LHCN-M2 (cell line): ENCODE measurements around the gene CD99L2. TPM values are rescaled to one million over a fixed set of nuclear protein-coding genes. Genes with fewer than 3 reads are reported as not detected.
"Not testable (repeated sequence)": the region's sequence is repeated elsewhere in the genome, so short reads cannot be mapped to it uniquely, and the experiment has no call there.

Source experiments
- DNase-seq: peaks from one replicate; pipeline ENCODE4 v3.0.0-alpha.2; 2012; ENCODE audit warnings: low read depth
- total RNA-seq: library from RNA; depleted of rRNA; stranded (reverse); fragments of >200 nt; gene quantifications from 2 replicates; pipeline ENCODE4 v1.2.3, GENCODE V29; 2014

Gene CD99L2
- total RNA-seq, 1 experiment from 2014 or later, result 49.6 TPM

DNA sequence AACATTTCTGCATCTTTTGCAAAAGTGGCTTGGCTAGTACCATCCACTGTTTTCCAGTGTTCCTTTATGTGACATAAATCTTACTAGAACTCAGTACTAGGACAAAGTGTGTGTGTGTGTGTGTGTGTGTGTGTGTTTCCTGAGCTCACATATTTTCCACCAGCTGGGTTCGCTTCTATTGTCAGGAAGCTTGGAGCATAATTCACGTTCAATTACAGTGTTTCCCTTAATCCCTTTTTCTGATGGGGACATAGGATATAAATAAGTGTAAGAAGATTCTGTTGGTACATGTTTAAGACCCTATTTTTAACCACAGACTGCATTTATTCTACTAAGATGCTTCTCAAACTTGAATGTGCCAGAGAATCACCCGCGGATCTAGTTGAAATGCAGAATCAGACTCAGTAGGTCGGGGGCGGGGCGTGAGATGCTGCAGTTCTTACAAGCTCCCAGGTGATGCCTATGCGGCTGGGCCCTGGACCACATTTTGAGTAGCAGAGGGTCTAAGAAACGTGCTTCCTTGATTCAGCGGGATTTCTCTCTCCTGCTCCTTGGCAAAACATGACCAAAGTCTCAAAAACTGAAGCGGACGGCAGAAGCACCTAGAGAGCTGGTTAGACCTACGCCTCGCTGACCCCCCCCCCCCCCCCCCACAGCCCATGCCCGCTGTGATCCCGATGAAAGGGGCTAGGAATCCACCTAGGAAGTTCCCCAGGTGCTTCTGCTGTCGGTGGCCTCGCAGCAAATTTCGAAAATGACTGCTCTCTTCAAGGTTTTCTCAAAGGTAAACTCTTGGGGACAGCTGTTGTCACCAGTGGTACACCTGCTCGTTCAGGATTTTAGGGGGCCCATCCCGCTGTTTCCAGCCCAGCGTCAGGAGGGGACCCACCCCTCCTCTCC is 797 bp downstream of the CD99L2 start:
- DNase-seq, result no peak

DNA sequence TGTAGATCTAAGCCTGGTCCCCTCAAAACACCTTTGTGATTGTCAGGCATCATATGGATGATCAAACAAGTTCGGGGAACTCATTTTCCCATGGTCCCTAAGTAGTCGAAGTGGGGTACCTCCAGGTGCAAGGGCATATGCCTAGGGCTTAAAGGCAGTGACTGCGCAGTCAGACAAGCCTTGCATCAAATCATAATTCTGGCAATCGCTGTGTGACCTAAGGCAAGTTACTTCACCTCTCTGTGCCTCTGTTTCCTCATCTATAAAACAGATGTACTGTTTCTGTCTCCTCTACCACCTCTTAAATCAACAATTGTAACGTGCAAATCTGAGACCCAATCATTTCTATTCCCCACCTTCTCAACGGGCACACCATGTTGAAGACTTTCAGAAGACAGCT is 1.8 kb downstream of the CD99L2 start:
- no peak for DNase-seq

DNA sequence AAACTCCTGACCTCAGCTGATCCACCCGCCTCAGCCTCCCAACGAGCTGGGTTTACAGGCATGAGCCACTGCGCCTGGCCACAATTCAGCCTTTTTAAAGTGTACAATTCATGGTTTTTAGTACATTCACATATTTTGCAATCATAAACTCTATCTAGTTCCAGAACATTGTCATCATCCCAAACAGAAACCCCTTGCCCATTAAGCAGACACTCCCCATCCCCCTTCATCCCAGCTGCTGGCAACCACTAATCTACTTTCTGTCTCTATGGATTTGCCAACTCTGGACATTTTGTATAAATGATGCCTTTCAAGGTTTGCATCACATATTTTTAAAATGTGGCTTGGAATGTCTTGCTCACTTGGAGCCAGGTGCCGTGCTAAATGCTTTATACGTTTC is 4.5 kb downstream of the CD99L2 start:
- DNase-seq, result no peak

DNA sequence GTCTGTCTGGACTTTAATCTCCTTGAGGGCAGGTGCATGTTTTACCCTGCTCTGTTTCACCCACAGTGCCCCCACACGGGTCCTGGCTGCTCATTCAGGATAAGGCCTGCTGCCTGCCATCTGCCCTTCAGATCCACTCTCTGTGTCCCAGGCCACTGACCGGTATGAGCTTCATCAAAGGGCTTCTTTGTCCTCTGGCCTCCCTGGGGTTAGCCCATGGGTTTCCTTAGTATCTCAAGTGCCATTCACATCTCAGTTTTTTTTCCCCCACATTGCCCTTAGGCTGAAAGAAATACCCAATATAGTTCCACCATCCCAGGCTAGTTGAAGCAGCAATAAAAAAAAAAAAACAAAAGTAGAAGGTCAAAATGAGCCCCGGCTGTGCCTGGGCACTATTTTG is 9.3 kb downstream of the CD99L2 start:
- DNase-seq, result no peak

DNA sequence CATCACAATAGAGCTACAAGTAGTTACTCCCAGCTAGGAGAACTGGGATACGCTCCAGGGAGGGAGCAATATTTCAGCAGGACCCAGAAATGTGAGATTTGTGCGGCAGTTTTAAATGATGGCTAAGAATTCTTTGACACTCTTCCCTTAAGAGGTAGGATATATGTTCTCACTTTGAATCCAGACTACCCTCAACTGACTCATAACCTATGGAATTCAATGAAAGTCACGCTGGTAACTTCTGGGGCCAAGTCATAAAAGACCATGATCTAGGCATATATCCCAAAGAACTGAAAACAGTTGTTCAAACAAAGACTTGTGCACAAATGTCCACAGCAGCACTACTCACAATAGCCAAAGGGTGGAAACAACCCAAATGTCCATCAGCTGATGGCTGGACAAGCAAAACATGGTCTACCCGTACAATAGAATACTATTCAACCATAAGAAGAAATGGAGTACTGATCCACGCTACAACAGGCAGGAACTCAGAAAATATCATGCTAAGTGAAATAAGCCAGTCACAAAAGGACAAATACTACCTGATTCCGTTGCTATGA is 10.5 kb downstream of the CD99L2 start:
- peak; percentile 58 for DNase-seq

DNA sequence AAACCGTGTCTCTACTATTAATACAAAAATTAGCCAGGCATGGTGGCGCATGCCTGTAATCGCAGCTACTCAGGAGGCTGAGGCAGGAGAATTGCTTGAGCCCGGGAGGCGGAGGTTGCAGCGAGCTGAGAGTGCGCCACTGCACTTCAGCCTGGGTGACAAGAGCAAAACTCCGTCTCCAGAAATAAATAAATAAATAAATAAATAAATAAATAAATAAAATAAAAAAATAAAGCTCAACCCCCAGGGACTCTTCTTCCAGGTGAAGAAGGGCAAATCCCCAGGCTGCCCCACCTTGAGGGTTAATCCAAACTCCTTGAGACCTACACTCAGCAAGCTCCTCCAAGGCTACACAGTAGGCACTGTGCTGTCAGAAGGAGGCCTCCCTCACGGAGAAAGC is 11.2 kb downstream of the CD99L2 start:
- not testable (repeated sequence) for DNase-seq

DNA sequence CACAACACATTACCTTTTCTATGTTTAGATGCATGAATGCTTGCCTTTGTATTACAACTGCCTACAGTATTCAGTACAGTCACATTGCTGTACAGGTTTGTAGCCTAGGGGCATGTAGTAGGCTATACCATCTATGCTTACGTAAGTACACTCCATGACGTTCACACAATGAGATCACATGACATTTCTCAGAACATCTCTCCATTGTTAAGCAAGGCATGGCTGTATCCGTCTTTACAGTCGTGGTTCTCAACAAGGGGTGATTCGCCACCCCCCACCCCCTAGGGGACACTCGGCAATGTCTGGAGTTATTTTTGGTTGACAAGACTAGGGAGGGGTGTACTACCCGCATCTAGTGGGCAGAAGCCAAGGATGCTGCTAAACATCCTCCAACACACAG is 12.1 kb downstream of the CD99L2 start:
- no peak for DNase-seq

DNA sequence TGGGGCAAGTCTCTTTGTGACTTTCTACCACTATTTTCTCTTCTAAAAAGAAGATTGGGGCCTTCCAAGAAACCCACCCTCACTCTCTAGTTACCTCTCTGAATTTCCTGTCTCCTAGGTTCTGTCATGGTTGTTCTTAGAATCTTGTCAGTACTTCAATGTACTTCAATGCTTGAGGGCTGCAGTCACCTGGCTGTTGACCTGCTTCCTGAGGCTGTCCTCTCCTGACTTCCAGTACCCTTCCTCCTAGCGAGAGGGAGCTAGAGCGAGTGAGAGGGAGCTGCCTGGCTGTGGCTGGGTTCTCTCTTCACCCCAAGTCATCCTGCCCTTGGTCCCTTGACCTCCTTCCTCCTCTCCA is 17.7 kb downstream of the CD99L2 start:
- DNase-seq, result no peak

DNA sequence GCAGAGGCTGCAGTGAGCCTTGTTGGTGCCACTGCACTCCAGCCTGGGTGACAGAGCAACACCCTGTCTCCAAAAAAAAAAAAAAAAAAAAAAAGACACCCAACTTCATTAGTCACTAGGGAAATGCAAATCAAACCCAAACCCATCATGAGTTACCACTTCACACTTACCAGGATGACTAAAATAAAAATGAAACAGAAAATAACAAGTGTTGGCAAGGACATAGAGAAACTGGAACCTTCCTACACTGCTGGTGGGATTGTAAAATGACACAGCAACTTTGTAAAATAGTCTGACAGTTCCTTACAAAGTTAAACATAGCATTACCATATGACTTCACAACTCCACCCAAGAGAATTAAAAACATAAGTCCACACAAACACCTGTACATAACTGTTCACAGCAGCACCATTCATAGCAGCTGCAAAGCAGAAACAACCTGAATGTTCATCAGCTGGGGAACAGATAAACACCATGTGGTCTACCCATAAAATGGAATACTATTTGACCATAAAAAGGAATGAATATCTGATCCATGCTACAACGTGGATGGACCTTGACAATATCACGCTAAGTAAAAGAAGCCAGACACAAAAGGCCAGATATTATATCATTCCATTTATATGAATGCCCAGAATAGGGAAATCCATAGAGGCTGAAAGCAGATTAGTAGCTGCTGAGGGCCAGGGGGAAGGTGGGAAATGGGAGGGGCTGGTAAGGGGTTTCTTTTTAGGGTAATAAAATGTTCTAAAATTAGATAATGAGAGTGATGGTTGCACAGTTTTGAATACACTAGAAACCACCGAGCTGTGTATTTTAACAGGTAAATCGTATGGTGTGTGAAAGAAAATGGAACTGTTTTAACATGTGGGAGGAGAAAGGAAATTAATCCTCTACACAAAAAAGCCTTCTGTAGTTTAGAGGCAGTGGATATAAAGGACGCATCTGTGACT is 18.3 kb downstream of the CD99L2 start:
- no peak for DNase-seq

DNA sequence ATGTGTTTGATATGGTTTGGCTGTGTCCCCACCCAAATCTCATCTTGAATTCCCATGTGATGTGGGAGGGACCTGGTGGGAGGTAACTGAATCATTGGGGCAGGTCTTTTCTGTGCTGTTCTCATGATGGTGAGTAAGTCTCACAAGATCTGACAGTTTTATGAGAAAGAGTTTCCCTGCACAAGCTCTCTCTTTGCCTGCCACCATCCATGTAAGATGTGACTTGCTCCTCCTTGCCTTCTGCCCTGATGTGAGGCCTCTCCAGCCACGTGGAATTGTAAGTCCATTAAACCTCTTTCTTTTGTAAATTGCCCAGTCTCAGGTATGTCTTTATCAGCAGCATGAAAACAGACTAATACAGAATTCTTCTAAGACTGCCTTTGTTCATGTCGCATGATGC is 22.8 kb downstream of the CD99L2 start:
- DNase-seq, result not testable (repeated sequence)

DNA sequence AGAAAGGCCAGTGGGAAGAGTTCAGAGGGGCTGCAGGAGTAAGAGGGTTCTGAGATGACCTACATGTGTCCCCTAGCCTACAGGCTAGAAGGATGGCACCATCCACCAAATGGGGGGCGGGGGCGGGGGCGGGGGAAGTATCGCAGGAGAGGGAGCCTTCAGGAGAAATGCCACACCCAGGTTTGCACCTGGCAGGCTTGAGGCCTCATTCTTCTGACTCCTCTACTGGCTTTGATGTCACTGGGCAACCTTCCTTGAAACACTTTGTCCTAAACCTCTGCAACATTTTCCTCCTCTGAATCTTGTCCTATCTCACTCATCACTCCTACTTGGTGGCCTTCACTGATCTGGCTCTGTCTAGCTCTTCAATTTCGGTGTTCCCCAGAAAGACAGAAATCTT is 24.0 kb downstream of the CD99L2 start:
- DNase-seq, result no peak

DNA sequence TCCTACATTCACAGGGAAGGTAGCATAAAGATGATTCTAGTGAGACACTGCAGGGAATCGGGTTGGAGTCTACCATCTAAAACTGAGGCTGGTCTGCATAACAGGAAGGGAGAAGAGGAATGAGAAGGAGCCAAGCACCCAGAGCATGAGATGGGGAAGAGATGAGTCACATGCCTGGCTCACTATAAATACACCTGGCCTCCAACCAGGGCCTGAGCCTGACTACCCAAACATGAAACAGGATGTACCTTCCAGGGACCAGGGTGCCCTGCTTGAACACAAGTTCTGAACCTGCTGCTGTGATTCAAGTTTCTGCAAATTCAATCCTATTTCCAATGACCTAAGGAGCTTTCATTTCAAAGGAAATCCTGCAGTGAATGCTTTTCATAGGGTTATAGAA is 24.9 kb downstream of the CD99L2 start:
- no peak for DNase-seq

DNA sequence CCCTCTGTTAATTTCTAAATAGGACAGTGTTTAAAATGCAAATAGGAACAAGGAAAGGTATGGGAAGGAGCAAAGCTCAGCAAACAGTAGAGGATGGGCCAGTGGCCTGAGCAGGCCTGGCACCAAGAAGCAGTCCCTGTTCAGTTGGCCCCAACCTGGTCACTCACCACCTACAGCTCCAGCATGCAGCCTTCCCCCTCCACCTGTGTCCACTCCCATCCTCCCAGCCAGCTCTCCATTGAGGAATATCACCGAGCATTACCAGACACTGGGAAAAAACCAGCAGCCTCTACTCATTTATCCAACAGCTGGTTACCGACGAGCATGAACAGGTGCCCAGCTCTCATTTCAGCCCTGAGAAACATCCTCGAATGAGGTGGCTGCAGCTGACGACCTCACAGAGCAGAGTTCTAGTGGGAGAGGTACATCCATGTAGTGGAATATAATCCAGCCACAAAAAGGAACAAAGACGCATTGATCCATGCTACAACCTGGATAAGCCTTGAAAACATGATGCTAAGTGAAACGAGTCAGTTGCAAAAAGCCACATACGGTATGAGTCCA is 25.6 kb downstream of the CD99L2 start:
- DNase-seq, result peak; percentile 61

DNA sequence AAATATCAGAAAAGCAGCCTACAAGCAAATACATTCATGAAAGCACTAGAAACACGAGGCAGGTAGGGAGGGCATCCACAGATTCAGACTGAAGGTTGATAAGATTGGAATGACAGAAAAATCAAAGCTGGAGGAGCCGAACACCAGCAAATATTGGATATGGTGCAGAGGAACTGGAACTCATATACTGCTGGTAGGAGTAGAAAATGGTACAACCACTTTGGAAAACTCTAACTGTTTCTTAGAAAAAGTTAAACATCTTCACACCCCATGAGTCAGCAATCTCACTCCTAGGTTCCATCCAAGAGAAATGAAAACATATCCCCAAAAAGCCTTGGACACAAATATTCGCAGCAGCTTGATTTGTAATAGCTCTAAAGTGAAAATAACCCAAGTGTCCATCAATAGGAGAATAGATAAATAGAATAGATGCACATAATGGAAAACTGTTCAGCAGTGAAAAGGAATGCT is 27.1 kb downstream of the CD99L2 start:
- no peak for DNase-seq

DNA sequence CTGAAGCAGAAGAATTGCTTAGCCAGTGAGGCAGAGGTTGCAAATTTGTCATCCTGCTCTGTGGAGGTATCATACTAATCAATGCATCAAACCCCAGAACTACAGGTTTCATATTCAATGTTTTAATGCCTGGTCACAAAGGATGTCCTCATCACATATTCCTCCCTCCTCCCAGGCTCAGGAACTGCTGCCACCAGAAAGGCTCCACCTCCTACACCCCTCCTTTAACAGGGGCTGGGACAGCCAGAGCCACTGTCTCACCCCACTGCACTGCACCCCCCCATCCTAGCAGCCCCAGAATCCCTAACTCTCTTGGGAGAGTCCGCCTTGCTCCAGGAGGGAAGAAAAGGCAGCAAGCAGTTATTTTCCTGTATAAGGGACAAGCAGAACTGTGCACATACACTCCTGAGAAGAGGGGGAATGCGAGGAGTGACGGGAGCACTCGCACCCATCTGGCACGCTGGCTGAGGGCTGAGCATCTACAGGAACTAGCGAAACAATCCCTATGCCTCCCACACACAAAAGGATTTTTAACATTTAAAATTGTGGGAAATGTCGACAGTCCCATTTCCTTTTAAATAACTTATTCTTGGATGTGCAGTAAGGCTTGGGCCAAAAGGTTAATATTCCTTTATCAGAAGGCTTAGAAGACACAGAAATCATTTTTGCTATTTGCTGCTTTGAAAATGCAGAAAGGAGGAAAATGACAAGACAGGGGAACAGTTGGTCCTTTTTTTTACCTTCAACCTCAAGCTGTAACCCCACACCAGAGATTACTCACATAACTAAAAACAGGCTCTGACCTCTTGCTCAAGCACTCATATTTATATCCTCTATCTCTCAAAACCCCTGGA is 27.8 kb downstream of the CD99L2 start:
- peak; percentile 48 for DNase-seq

DNA sequence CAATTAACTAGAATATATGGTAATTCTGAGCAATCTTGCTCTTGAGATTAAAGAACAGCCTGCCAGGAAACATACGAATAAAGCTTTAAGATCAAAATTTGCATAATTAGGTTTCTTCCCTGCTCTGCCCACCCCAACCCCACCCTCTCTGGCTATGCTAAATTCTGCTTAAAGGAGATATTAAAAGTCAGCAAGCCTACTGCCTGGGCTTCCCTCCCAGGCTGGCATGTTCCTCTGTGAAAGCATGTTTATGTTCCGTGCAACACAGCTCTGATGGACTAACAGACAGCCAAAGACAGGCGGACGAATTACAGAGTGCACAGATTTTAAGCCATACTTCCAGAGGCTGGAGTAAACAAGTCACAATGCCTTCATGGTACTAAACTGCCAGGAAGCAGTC is 28.4 kb downstream of the CD99L2 start:
- DNase-seq, result no peak

DNA sequence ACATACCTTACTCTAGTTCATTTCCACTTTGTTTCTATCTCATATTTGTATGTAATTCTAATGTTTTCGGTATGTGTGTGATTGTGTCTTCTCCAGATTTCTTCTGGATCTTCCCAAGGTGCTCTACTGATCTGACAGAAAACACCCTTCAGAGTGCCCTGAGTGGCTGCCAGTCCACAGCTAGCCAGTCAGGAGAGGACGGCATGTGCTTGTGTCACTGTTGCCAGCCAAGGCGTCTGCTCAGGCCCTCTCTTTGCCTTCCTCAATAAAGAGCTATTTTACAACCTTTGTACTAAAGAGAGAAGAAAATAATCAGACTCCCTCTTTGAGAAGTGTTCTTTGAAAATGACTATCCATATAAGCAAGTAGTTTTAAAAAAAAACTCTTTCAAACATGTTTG is 29.0 kb downstream of the CD99L2 start:
- DNase-seq, result no peak

DNA sequence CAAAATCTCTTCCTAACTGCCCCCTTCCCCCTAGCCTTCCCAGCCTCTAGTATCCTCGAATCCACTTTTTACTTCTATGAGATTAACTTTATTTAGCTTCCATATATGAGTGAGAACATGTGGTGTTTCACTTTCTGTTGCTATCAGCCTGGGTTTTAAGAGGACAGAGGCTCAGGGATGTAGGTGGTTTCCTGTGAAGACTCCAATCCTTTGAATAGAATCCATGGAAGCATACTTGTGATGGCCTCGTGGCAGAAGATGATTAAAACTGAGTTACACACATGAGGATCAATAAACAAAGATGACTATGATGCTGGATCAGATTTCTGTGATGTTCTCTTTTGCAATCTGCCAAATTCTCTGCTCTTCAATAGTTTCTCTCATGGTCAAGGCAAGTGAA is 29.8 kb downstream of the CD99L2 start:
- no peak for DNase-seq

DNA sequence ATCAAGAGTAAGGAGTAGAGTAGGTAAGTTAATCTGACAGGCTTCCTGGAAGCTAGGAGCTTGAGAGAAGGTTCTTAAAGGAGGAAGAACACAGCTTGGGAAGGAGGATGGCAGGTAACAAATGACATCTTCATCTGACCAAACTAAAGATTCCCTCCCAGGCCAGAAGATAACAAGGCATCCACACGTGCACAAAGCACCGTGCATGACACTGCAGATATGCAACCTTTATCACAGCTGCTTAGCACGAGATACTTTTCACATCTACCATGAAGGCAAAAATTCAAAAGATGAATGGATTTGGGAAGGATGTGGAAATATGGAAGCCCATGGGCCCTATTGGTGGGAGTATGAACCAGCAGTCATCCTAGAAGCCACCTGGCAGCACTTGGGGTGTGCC is 34.3 kb downstream of the CD99L2 start:
- DNase-seq, result no peak

DNA sequence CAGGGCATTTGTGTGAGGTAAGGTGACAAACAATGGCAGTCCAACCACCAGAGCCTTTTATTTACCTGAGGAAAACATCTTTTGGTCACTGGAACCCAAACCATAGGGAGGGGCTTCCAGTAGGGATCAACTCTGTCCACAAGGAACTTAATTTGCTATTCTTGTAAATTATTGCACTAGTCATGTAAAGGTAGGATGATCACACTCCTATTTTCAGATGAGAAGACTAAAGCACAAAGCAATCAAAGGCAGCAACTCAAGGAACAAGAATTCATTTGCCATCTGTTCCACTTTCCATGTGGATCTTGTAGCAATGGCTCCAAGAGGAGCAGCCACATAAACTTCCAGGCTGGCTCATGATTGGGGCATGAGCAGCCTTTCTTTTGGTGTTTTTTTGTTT is 35.3 kb downstream of the CD99L2 start:
- DNase-seq, result no peak

DNA sequence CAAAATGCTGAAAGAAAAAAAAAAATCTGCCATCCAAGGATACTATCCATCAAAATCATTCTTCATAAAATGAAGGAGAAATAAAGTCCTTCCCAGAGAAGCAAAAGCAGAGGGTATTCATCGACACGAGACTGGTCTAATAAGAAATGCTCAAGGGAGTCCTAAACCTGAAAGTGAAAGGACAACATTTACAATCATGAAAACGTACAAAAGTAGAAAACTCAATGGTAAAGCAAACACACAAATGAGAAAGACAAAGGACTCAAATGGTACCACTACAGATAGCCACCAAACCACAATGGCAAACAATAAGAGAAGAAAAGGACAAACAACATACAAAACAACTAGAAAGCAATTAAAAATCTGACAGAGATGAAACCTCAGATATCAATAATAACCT is 41.0 kb downstream of the CD99L2 start:
- DNase-seq, result no peak
